HFFc6 (cell line): ENCODE measurements around the gene FBLN2. TPM values are rescaled to one million over a fixed set of nuclear protein-coding genes. Genes with fewer than 3 reads are reported as not detected.
"Not testable (repeated sequence)": the region's sequence is repeated elsewhere in the genome, so short reads cannot be mapped to it uniquely, and the experiment has no call there.

Experiments
- DNase-seq: peaks from one replicate; pipeline ENCODE4 v3.0.0-alpha.2; 2018
- H3K27ac Mint-ChIP-seq: 2 replicates; pipeline ENCODE4 v1.8.0; 2020; ENCODE audit warnings: mild to moderate bottlenecking, mixed read lengths
- H3K27me3 Mint-ChIP-seq: 2 replicates; pipeline ENCODE4 v1.8.0; 2021; ENCODE audit warnings: mild to moderate bottlenecking, moderate library complexity, mixed read lengths; ENCODE audit not compliant: insufficient read depth
- H3K36me3 Mint-ChIP-seq: 2 replicates; pipeline ENCODE4 v1.8.0; 2021; ENCODE audit warnings: low read depth, mixed read lengths
- H3K4me1 Mint-ChIP-seq: 2 replicates; pipeline ENCODE4 v1.8.0; 2020; ENCODE audit warnings: low read depth, mixed read lengths
- H3K4me3 Mint-ChIP-seq: 2 replicates; pipeline ENCODE4 v1.8.0; 2020; ENCODE audit warnings: mild to moderate bottlenecking, moderate library complexity, mixed read lengths
- H3K9me3 Mint-ChIP-seq: 2 replicates; pipeline ENCODE4 v1.8.0; 2020; ENCODE audit warnings: mild to moderate bottlenecking, mixed read lengths
- CTCF ChIP-seq: fragments of 200-600 bp; sonication (generic); IDR thresholded peaks from 2 replicates; pipeline ENCODE4 v1.5.0; 2021; ENCODE audit warnings: antibody characterized with exemption, mild to moderate bottlenecking
- total RNA-seq, 6 experiments: library from RNA; stranded (reverse); fragmentation: NEBNext Ultra II Directional; extraction: Animal tissue kit (Norgen Biotek cat#: 25700); gene quantifications; 2 replicates in 1 of 6; 3 replicates in 5 of 6; pipeline ENCODE4 v1.2.3, GENCODE V29; 2021

FBLN2 gene
- total RNA-seq, 6 experiments from 2014 or later, result 55.7 to 84.5 (median 69.4) TPM

DNA sequence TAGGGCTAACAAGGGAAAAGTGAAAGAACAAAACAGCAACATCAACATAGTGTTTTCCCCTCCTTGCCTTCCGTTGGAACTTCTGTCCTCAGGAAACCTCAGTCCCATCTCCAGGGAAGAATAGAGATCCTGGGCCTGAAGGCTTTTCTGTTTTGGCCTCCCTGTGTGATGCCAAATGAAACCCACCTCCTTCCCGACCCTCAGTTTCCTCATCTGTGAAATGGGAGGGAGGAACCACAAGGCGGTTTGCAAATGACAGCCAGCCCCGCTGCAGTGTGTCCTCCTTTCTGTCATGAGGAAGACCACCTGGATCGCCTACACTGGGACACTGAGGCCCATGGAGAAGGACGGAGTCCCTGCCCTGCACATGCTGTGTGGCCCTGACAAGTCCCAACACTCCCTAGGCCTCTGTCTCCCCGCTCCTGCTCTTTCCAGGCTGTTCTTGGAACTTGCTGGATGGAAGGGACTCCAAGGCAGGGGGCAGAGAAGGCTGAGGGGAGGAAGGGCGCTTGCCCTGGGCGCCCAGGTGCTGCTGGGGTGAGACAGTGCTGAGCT lies 28.5 kb upstream of the FBLN2 start:
- Mint-ChIP-seq H3K4me1 (peaks cover 6% of the 10 kb centered on the region), H3K4me3 (no peak overlapping the region), H3K27me3 (peaks cover 2% of the 10 kb centered on the region; the same call in 1 of the 2 replicates), H3K36me3 (no peaks in the 10 kb centered on the region; the same call in 1 of the 2 replicates), H3K27ac (no peak overlapping the region), H3K9me3 (no peaks in the 10 kb centered on the region)
- DNase-seq, result no peak
- TF ChIP-seq CTCF, result no peak

GRCh38 chr3:13521309-13521708 lies 27.6 kb upstream of the FBLN2 start:
- TF ChIP-seq CTCF, result no peak
- peaks cover 2% of the 10 kb centered on the region; the same call in 1 of the 2 replicates for H3K27me3 Mint-ChIP-seq
- H3K27ac Mint-ChIP-seq, result no peak overlapping the region
- DNase-seq, result no peak
- peaks cover 14% of the 10 kb centered on the region for H3K4me1 Mint-ChIP-seq
- H3K4me3 Mint-ChIP-seq, result no peak overlapping the region
- no peaks in the 10 kb centered on the region; the same call in 1 of the 2 replicates for H3K36me3 Mint-ChIP-seq
- no peaks in the 10 kb centered on the region for H3K9me3 Mint-ChIP-seq

GRCh38 chr3:13521749-13522148 lies 27.2 kb upstream of the FBLN2 start:
- not testable (repeated sequence) for H3K36me3 Mint-ChIP-seq, H3K27me3 Mint-ChIP-seq, DNase-seq, H3K4me3 Mint-ChIP-seq, H3K9me3 Mint-ChIP-seq, H3K27ac Mint-ChIP-seq
- H3K4me1 Mint-ChIP-seq, result peaks cover 14% of the 10 kb centered on the region

- Mint-ChIP-seq H3K36me3 (no peaks in the 10 kb centered on the region; the same call in 1 of the 2 replicates), H3K4me1 (peaks cover 14% of the 10 kb centered on the region), H3K9me3 (no peaks in the 10 kb centered on the region), H3K4me3 (no peak overlapping the region), H3K27ac (no peak overlapping the region), H3K27me3 (peaks cover 2% of the 10 kb centered on the region; the same call in 1 of the 2 replicates)
- TF ChIP-seq CTCF, result no peak
- no peak for DNase-seq
Measured at GRCh38 chr3:13522236-13522635, 26.7 kb upstream of the FBLN2 start.

DNA sequence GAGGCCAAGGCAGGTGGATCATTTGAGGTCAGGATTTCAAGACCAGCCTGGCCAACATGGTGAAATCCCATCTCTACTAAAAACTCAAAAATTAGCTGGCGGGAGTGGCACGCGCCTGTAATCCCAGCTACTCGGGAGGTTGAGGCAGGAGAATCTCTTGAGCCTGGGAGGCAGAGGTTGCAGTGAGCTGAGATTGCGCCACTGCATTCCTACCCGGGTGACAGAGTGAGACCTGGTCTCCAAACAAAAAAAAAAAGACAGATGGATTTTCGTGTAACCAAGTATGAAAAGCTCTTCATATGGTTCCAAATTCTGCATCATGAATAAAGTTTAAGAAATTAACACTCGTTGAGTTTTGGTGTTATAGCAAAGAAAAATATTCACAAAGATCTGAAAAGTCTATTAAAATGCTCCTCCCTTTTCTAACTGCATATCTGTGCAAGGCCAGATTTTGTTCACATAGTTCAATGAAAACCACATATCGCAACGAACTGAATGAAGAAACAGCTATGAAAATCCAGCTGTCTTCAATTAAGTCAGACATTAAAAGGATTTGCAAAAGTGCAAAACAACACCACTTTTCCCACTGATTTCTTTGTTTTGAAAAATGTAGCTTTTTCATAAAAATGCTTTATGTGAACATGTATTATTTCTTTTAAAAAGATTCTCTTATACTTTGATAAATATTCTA lies 23.8 kb upstream of the FBLN2 start:
- no peaks in the 10 kb centered on the region; the same call in 1 of the 2 replicates for H3K36me3 Mint-ChIP-seq
- H3K27ac Mint-ChIP-seq, result 0 out of 2 replicates have a peak overlapping the region, but pooled peaks have one; percentile 51
- no peaks in the 10 kb centered on the region for H3K9me3 Mint-ChIP-seq
- H3K4me1 Mint-ChIP-seq, result peaks cover 14% of the 10 kb centered on the region
- TF ChIP-seq CTCF, result no peak
- peaks cover 3% of the 10 kb centered on the region; the same call in 1 of the 2 replicates for H3K27me3 Mint-ChIP-seq
- H3K4me3 Mint-ChIP-seq, result no peak overlapping the region; the same call in 1 of the 2 replicates
- DNase-seq, result no peak
